GM12878 (cell line): ENCODE data around the gene PMM1.

Source experiments
- BHLHE40 ChIP-seq, 2 experiments: fragments of 450-650 bp in 1 of 2; IDR thresholded peaks; 2 replicates each; pipeline ENCODE4 v1.6.1; 2011 to 2017; ENCODE audit warnings: low read depth in 2 of 2, borderline replicate concordance in 1 of 2, improper control_type of control experiment in 1 of 2, low read length in 1 of 2, mild to moderate bottlenecking in 1 of 2
- CREB1 ChIP-seq: IDR thresholded peaks from 2 replicates; pipeline ENCODE4 v1.6.1; 2012; ENCODE audit warnings: low read depth, mild to moderate bottlenecking, inconsistent platforms
- CTCF ChIP-seq, 3 experiments: IDR thresholded peaks in 2 of 3; conservative IDR thresholded peaks in 1 of 3; 2 replicates each; pipeline ENCODE4 v1.5.1; 2011; ENCODE audit warnings: low read depth in 3 of 3, low read length in 3 of 3, mild to moderate bottlenecking in 3 of 3, control low read depth in 2 of 3, moderate library complexity in 2 of 3, inconsistent platforms in 1 of 3, mixed read lengths in 1 of 3; ENCODE audit not compliant: control insufficient read depth in 2 of 3, insufficient read depth in 1 of 3; ENCODE audit errors: extremely low read depth in 1 of 3
- EP300 ChIP-seq, 2 experiments: fragments of 150-350 bp in 1 of 2; IDR thresholded peaks; 2 replicates each; pipeline ENCODE4 v1.6.1; 2011 to 2012; ENCODE audit warnings: low read depth in 2 of 2, low read length in 2 of 2, borderline replicate concordance in 1 of 2, improper control_type of control experiment in 1 of 2, inconsistent platforms in 1 of 2; ENCODE audit not compliant: control insufficient read depth in 1 of 2
- EZH2 ChIP-seq: IDR thresholded peaks from 2 replicates; pipeline ENCODE4 v1.6.1; 2012; ENCODE audit warnings: low read depth, mild to moderate bottlenecking, control low read depth, inconsistent platforms, low read length, borderline replicate concordance; ENCODE audit not compliant: control insufficient read depth
- REST ChIP-seq: IDR thresholded peaks from 2 replicates; pipeline ENCODE4 v1.6.1; 2012; ENCODE audit warnings: mild to moderate bottlenecking, low read depth, low read length
- YY1 ChIP-seq: IDR thresholded peaks from 2 replicates; pipeline ENCODE4 v1.6.1; 2011; ENCODE audit warnings: low read depth, mild to moderate bottlenecking, low read length
- TF ChIP-seq, protein P1 (sequence below): IDR thresholded peaks from 2 replicates; pipeline ENCODE4 v1.6.1; 2012; ENCODE audit warnings: low read depth, low read length, improper control_type of control experiment

DNA sequence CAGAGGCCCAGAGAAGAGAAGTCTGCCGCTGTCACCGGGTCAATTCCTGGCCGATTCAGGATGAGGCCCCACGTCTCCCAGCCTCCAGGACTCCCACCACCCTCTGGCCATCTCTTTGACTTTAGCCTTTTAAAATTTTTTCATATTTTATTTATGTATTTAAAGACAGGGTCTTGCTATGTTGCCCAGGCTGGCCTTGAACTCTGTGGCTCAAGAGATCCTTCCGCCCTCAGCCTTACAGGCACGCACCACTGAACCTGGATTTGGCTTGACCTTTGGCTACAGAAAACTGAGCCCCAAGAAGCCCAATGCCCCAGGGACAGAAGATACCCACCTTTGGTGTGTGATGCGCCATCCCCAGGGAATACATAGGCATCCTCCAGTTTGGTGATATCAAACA, 49.3 kb downstream of the PMM1 start:
- no peak for TF ChIP-seq BHLHE40 (IDR thresholded peaks at IDR 0.05; ENCODE audit: borderline replicate concordance in 1 of 2, low read depth in 2 of 2, low read length in 1 of 2)
- no peak for TF ChIP-seq CTCF (IDR thresholded peaks at IDR 0.05 in 2 of 3, conservative IDR thresholded peaks at IDR 0.05 in 1 of 3; ENCODE audit: control insufficient read depth in 2 of 3, extremely low read depth in 1 of 3, insufficient read depth in 1 of 3, low read depth in 3 of 3, low read length in 3 of 3)
- no peak for TF ChIP-seq EZH2
- TF ChIP-seq, protein P1, sequence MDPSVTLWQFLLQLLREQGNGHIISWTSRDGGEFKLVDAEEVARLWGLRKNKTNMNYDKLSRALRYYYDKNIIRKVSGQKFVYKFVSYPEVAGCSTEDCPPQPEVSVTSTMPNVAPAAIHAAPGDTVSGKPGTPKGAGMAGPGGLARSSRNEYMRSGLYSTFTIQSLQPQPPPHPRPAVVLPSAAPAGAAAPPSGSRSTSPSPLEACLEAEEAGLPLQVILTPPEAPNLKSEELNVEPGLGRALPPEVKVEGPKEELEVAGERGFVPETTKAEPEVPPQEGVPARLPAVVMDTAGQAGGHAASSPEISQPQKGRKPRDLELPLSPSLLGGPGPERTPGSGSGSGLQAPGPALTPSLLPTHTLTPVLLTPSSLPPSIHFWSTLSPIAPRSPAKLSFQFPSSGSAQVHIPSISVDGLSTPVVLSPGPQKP: no peak
- no peak for TF ChIP-seq YY1
- no peak for TF ChIP-seq REST
- no peak for TF ChIP-seq CREB1
- TF ChIP-seq EP300 (IDR thresholded peaks at IDR 0.05; ENCODE audit: borderline replicate concordance in 1 of 2, control insufficient read depth in 1 of 2, low read depth in 2 of 2, low read length in 2 of 2): no peak
